IPS-15b (cell line): ENCODE data around the gene SPATC1L.
A peak's percentile ranks its signal among the peaks of the same experiment; 100 is the strongest.
"Not testable (repeated sequence)": the region's sequence is repeated elsewhere in the genome, so short reads cannot be mapped to it uniquely, and the experiment has no call there.

Experiments
- H3K27me3 ChIP-seq: one replicate; pipeline ENCODE4 v1.6.1; 2013; ENCODE audit warnings: low read length; ENCODE audit not compliant: control insufficient read depth, insufficient read depth
- H3K36me3 ChIP-seq: one replicate; pipeline ENCODE4 v1.6.1; 2013; ENCODE audit warnings: low read length; ENCODE audit not compliant: control insufficient read depth, insufficient read depth
- H3K4me1 ChIP-seq: one replicate; pipeline ENCODE4 v1.6.1; 2013; ENCODE audit warnings: mild to moderate bottlenecking, low read length; ENCODE audit not compliant: control insufficient read depth, insufficient read depth
- H3K4me3 ChIP-seq: one replicate; pipeline ENCODE4 v1.5.1; 2013; ENCODE audit warnings: low read depth, low read length
- H3K9ac ChIP-seq: one replicate; pipeline ENCODE4 v1.6.1; 2013; ENCODE audit warnings: low read depth, mild to moderate bottlenecking, low read length
- H3K9me3 ChIP-seq: one replicate; pipeline ENCODE4 v1.6.1; 2013; ENCODE audit warnings: mild to moderate bottlenecking, low read length; ENCODE audit not compliant: control insufficient read depth, insufficient read depth

The SPATC1L gene

DNA sequence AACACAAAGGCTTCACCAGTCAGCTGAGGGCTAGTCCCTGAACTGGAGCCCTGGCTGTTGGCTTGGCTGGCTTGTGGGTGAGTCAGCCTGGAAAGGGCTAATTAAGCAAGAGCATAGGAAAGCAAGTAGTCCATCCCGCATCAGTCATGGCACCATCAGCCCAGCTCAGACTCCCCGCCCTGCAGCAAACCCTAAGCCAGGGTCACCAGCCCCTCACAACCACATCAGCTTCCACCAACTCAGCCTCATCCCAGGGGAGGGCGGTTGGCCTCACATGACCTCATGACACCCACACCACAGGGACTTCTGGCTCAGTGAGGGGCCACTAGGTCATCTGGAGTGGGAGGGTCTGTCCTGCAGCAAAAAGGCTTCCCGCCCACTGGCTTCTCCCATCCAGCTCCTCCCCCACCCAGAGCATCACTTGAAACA, 7.0 kb upstream of the SPATC1L start:
- Histone ChIP-seq H3K9me3 (no peaks in the 10 kb centered on the region), H3K27me3 (no peaks in the 10 kb centered on the region), H3K4me3 (no peak overlapping the region), H3K36me3 (peaks cover 28% of the 10 kb centered on the region), H3K4me1 (peaks cover 3% of the 10 kb centered on the region), H3K9ac (no peak overlapping the region)

DNA sequence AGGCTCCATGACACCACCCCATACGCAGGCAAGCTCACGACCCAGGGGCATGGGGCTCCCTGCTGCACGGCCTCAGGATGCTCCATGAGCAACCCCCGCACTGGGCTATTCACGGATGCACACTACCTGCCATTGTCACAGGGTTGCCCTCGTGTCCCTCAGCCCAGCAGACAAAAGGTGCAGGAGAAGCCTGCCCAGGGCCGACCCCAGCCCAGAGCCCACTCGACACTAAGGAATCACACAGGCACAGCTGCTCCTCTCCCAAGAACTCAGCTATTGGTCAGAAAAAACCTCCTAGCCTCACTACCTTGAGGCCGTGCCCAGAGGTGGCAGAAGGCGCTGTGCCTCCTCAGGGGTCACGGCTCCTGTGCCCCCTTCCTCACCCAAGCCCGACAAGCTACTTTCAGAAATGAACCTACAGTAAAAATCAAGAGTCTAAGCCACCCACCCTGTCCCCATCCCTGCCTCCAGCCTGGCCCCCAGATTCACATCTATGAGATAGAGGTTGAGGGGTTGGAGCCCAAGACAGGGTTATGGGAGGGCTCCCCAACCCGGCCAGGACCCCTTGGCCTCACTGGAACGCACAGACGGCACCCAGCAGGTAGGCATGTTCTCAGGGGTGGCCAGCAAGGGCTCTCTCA, 6.4 kb upstream of the SPATC1L start:
- Histone ChIP-seq H3K9me3 (no peaks in the 10 kb centered on the region), H3K36me3 (peaks cover 25% of the 10 kb centered on the region), H3K9ac (no peak overlapping the region), H3K27me3 (no peaks in the 10 kb centered on the region), H3K4me1 (peaks cover 3% of the 10 kb centered on the region), H3K4me3 (no peak overlapping the region)

DNA sequence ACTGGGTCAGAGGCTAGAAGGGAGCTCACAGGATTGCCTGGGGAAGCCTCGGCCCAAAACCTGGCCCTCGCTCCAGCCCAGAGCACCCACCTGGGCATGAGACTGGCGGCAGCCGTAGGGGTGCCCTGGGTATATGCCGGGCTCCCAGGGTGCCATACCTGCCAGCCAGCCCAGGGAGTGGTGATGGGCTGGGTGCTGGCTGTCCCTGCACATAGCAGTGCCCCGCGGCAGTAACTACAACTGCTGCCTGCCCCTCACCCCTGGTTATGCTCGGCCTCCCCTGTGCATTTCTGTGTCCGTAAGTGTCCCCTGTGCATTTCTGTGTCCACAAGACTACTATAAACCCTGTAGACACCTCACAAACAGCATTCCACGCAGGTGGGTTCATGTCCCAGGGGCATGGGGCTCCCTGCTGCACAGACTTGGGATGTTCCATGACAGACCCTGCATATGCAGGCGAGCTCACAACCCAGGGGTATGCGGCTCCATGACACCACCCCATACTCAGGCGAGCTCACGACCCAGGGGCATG, 5.8 kb upstream of the SPATC1L start:
- Histone ChIP-seq H3K36me3 (peaks cover 23% of the 10 kb centered on the region), H3K27me3 (no peaks in the 10 kb centered on the region), H3K4me1 (peaks cover 3% of the 10 kb centered on the region), H3K9ac (no peak overlapping the region), H3K4me3 (no peak overlapping the region), H3K9me3 (no peaks in the 10 kb centered on the region)

DNA sequence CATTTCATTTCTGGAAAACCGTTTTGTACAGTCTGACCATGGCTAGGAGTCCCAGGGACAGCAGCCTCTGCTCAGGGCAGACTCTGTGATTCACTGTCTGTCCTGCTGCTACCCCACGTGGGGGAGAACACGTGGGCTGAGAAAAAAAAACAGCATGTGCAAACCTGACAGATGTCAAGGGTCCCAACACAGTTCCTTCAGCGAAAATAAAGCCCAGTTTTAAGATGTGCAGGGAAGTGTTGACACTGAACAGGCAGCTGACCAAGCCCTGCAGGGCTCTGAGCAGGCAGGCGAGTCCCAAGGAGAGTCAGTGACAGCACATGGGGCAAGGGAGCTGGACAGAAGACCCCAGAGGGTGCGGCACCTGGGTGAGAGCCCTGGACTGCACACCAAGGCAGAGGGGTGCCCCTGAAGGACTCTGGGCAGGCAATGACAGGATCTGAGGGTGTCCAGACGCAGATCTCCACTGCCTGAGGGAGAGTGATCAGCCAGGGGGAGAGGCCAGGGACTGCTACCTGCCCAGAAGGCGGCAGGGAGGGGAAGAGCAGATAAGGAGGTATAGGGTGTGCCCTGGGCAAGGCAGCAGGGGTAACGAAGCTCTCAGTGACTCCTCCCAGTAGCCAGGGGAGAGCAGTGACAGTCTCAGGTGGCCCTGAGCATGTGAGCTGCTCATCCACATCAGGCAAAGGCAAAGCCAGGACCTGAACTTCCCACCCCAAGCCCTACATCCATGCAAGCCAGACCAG, 5.1 kb upstream of the SPATC1L start:
- no peaks in the 10 kb centered on the region for H3K9me3 ChIP-seq
- no peaks in the 10 kb centered on the region for H3K27me3 ChIP-seq
- peaks cover 18% of the 10 kb centered on the region for H3K36me3 ChIP-seq
- no peak overlapping the region for H3K9ac ChIP-seq
- H3K4me3 ChIP-seq: no peak overlapping the region
- peaks cover 3% of the 10 kb centered on the region for H3K4me1 ChIP-seq

DNA sequence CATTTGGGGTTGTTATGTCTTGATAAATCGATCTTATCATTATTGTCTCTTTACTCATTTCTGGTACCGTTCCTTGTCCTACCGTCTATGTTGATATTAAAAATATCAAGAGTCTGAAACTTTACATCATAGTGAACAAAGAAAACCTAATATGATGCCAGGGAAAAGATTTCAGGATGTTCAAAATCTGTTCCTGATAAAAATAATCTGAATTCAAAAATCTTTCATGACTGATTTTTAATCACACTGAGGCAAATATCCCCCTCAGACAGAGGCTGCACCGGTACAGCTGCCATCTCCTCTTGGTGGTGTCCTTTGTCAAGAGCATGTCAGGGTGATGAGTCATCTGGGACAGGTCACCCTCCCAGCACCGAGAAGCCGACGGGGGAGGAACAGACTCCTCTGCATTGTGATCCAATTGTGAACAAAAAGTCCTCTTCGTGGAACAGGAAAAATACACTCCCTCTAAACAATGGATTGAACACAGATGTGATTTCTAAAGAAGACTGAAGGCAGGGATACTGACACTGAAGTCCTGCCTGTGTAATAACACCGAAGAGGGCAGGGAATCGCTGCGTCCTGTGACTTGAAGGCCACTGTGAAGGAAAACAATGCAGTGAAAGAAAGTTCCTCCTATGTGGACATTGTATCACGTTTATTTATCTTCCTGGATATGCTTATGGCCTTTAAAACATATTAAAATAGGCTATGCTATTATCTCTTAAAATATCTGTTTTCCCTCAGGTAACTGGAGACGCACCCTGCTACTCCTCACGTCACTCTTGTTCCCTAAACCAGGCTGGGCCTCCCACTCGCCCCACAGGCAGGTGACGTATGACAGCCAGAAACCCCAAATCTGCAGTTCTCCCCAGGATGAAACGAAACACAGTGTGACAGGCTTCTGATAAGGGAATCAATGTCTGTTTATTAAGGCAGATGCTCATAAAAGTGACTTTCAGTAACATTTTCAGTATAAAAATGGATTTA, 4.3 kb upstream of the SPATC1L start:
- Histone ChIP-seq H3K9me3 (no peaks in the 10 kb centered on the region), H3K4me3 (no peak overlapping the region), H3K36me3 (peaks cover 11% of the 10 kb centered on the region), H3K9ac (no peak overlapping the region), H3K27me3 (no peaks in the 10 kb centered on the region), H3K4me1 (peaks cover 3% of the 10 kb centered on the region)

DNA sequence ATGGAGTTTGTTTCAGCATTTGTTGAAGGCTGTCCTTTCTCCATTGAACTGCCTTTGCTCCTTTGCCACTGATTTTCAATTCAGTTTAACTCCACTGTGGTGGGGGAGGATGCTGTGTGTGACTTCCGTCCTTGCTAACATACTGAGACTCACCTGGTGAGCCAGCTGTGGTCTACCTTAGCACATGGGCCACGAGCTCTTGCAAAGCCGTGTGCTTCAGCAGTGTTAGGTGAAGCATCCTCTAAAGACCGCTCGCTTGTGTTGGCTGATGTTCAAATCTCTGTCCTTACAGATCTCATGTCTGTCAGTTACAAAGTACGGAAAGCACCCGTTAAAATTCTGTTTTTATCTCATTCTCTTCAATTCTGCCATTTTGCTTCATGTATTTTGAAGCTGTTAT, 3.6 kb upstream of the SPATC1L start:
- Histone ChIP-seq H3K4me3 (no peak overlapping the region), H3K9ac (no peak overlapping the region), H3K9me3 (no peaks in the 10 kb centered on the region), H3K4me1 (peaks cover 3% of the 10 kb centered on the region), H3K27me3 (no peaks in the 10 kb centered on the region), H3K36me3 (peaks cover 12% of the 10 kb centered on the region)

DNA sequence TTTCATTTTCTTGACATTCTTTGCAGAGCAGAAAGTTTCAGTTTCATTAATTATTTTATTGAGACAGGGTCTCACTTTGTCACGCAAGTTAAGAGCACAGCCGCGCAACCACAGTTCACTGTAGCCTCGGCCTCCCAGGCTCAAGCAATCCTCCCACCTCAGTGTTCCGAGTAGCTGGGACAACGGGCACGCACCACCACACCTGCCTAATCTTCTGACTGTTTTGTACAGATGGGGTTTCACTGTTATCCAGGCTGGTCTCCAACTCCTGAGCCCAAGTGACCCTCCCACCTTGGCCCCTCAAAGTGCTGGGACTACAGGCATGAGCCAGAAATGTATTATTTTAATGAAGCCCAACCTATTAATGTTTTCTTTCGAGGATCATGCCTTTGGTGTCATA, 3.0 kb upstream of the SPATC1L start:
- Histone ChIP-seq H3K4me3 (no peak overlapping the region), H3K27me3 (no peaks in the 10 kb centered on the region), H3K9ac (no peak overlapping the region), H3K36me3 (peaks cover 18% of the 10 kb centered on the region), H3K9me3 (no peaks in the 10 kb centered on the region), H3K4me1 (peaks cover 3% of the 10 kb centered on the region)

DNA sequence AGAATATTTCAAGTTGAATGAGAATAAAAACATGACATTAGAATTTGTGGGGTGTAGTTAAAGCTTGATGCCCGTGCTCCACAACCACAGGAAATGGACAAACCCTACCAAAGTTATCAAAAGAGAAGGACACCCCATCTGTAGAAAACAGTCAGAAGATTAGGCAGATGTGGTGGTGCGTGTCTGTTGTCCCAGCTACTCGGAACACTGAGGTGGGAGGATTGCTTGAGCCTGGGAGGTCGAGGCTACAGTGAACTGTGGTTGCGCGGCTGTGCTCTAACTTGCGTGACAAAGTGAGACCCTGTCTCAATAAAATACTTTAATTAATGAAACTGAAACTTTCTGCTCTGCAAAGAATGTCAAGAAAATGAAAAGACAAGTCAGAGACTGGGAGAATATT, 1.5 kb upstream of the SPATC1L start:
- no peak overlapping the region for H3K9ac ChIP-seq
- no peak overlapping the region for H3K4me3 ChIP-seq
- H3K9me3 ChIP-seq: no peaks in the 10 kb centered on the region
- H3K27me3 ChIP-seq: no peaks in the 10 kb centered on the region
- H3K4me1 ChIP-seq: peaks cover 3% of the 10 kb centered on the region
- peaks cover 15% of the 10 kb centered on the region for H3K36me3 ChIP-seq

DNA sequence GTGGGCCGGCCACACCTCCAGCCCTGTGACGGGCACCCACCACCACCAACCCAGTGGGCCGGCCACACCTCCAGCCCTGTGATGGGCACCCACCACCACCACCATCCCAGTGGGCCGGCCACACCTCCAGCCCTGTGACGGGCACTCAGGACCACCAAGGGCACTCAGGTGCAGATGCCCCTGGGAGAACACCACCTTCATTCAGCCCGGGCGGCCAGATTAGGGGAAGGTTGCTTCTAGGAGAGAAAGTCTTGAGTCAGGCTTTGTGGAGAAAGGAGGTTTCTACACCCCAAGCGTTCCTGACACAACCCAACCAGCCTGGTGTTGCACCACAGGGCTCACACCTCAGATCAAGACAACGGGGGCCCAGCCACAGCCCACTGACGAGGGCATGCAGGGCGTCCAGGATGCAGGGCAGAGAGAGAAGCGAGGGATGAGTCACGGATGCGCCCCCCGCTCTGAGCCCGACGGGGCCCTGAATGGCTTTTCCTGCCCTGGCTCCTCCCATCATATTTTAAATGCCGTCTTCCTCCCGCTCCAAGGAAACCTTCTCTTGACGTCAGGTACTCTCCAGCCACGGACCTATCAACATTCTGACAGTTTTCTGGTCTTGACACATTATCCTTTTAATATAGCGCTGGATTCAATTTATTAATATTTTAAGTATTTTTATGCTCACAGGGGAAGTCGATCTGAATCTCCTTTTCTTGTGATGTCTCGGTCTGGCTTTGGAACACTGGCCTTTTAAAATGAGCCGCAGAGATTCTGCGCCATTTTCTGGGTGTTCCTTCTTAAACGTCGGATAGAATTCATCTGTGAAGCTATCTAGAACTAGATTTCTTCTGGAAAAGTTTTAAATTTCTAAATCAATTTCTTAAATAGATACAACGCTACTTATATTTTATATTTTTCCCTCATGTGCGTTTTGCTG, 631 bp upstream of the SPATC1L start:
- H3K9me3 ChIP-seq: no peaks in the 10 kb centered on the region
- H3K4me3 ChIP-seq: peak overlapping the region; percentile 90
- no peaks in the 10 kb centered on the region for H3K27me3 ChIP-seq
- H3K9ac ChIP-seq: no peak overlapping the region
- H3K36me3 ChIP-seq: peaks cover 14% of the 10 kb centered on the region
- peaks cover 3% of the 10 kb centered on the region for H3K4me1 ChIP-seq

DNA sequence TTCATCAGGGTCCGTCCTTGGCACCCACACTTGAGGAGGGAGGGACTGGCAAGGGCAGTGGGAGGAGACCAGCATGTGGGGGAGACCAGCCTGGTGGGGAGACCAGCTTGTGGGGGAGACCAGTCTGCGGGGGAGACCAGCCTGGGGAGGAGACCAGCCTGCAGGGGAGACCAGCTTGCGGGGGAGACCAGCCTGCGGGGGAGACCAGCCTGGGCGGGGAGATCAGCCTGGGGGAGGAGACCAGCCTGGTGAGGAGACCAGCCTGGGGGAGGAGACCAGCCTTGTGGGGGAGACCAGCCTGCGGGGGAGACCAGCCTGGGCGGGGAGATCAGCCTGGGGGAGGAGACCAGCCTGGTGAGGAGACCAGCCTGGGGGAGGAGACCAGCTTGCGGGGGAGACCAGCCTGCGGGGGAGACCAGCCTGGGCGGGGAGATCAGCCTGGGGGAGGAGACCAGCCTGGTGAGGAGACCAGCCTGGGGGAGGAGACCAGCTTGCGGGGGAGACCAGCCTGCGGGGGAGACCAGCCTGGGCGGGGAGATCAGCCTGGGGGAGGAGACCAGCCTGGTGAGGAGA, 836 bp downstream of the SPATC1L start:
- Histone ChIP-seq H3K36me3 (peaks cover 14% of the 10 kb centered on the region), H3K4me3 (peak overlapping the region; percentile 99)
- H3K27me3 ChIP-seq, H3K4me1 ChIP-seq, H3K9ac ChIP-seq, H3K9me3 ChIP-seq: not testable (repeated sequence)
